ENCODE data around the gene SURF6.

GRCh38 chr9:133344979-133345378, 9.0 kb upstream of the SURF6 start:
- TF ChIP-seq SIN3A (conservative IDR thresholded peaks at IDR 0.05 in 1 of 2, IDR thresholded peaks at IDR 0.05 in 1 of 2; ENCODE audit: low read depth in 1 of 2, low read length in 2 of 2) (no peak), CTCF (IDR thresholded peaks at IDR 0.05; ENCODE audit: control extremely low read depth in 1 of 3, insufficient read depth in 1 of 3, low read depth in 1 of 3, low read length in 3 of 3) (no peak), RFX5 (IDR thresholded peaks at IDR 0.05; ENCODE audit: borderline replicate concordance, low read depth, low read length) (no peak), POLR2A (IDR thresholded peaks at IDR 0.05; ENCODE audit: control extremely low read depth in 1 of 2, low read depth in 2 of 2, low read length in 2 of 2) (no peak), SRF (IDR thresholded peaks at IDR 0.05; ENCODE audit: low read depth, low read length) (no peak), CHD7 (IDR thresholded peaks at IDR 0.05; ENCODE audit: insufficient replicate concordance, low read length) (no peak), EP300 (IDR thresholded peaks at IDR 0.05; ENCODE audit: borderline replicate concordance in 1 of 2, low read depth in 2 of 2, low read length in 2 of 2) (no peak), NRF1 (IDR thresholded peaks at IDR 0.05; ENCODE audit: low read depth, low read length) (no peak), POLR2AphosphoS5 (IDR thresholded peaks at IDR 0.05; ENCODE audit: low read depth, low read length) (no peak; the same call in 1 of the 2 replicates), FOSL1 (IDR thresholded peaks at IDR 0.05; ENCODE audit: insufficient read depth, low read depth, low read length) (no peak), MAX (IDR thresholded peaks at IDR 0.05) (no peak)
